WERI-Rb-1 (cell line): ENCODE measurements around the gene IQGAP2.

Experiments used
- DNase-seq: peaks from one replicate; pipeline ENCODE4 v3.0.0-alpha.2; 2020
- H3K27ac ChIP-seq: fragments of 250-450 bp; sonication (Bioruptor Pico); 2 replicates; pipeline ENCODE4 v1.5.1; 2020; ENCODE audit warnings: mild to moderate bottlenecking, moderate library complexity
- H3K27me3 ChIP-seq: fragments of 250-450 bp; sonication (Bioruptor Pico); 2 replicates; pipeline ENCODE4 v1.5.1; 2021; ENCODE audit warnings: mild to moderate bottlenecking, low read depth, moderate library complexity; ENCODE audit not compliant: insufficient read depth, severe bottlenecking
- H3K36me3 ChIP-seq: fragments of 250-450 bp; sonication (Bioruptor Pico); 2 replicates; pipeline ENCODE4 v1.5.1; 2020; ENCODE audit warnings: mild to moderate bottlenecking, moderate library complexity
- H3K4me3 ChIP-seq: 2 replicates; pipeline ENCODE4 v1.5.1; 2011; ENCODE audit warnings: low read depth, mild to moderate bottlenecking, control low read depth, low read length
- H3K9me3 ChIP-seq: fragments of 250-450 bp; sonication (Bioruptor Pico); 2 replicates; pipeline ENCODE4 v1.5.1; 2021; ENCODE audit warnings: mild to moderate bottlenecking, moderate library complexity; ENCODE audit not compliant: severe bottlenecking
- TF ChIP-seq, protein P1 (sequence below): IDR thresholded peaks from 2 replicates; pipeline ENCODE4 v1.5.1; 2011; ENCODE audit warnings: low read depth, mild to moderate bottlenecking, control low read depth, inconsistent platforms, low read length

Gene IQGAP2

DNA sequence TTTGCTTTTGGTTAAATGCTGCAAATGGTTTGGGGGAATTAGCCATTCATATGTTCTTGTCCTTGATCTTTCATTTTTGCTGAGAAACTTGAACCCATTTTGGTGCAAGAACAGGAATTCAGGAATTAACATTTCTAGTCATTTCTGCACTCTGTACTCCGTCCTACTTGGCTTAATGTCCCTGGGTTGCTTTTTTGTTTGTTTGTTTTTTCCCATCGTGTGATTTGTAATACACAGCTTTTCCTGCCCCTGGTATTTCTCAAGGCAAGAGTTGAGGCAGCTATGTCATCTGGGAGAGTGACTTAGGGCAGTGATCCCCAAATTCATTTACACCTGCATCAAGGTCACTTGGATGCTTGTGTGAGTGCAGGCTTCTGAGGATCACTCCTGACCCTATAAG lies 71.3 kb downstream of the IQGAP2 start:
- Histone ChIP-seq H3K4me3 (no peak overlapping the region), H3K36me3 (no peaks in the 10 kb centered on the region), H3K9me3 (no peaks in the 10 kb centered on the region), H3K27me3 (no peaks in the 10 kb centered on the region), H3K27ac (no peak overlapping the region)
- TF ChIP-seq, protein P1, sequence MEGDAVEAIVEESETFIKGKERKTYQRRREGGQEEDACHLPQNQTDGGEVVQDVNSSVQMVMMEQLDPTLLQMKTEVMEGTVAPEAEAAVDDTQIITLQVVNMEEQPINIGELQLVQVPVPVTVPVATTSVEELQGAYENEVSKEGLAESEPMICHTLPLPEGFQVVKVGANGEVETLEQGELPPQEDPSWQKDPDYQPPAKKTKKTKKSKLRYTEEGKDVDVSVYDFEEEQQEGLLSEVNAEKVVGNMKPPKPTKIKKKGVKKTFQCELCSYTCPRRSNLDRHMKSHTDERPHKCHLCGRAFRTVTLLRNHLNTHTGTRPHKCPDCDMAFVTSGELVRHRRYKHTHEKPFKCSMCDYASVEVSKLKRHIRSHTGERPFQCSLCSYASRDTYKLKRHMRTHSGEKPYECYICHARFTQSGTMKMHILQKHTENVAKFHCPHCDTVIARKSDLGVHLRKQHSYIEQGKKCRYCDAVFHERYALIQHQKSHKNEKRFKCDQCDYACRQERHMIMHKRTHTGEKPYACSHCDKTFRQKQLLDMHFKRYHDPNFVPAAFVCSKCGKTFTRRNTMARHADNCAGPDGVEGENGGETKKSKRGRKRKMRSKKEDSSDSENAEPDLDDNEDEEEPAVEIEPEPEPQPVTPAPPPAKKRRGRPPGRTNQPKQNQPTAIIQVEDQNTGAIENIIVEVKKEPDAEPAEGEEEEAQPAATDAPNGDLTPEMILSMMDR: no peak
- DNase-seq: no peak

DNA sequence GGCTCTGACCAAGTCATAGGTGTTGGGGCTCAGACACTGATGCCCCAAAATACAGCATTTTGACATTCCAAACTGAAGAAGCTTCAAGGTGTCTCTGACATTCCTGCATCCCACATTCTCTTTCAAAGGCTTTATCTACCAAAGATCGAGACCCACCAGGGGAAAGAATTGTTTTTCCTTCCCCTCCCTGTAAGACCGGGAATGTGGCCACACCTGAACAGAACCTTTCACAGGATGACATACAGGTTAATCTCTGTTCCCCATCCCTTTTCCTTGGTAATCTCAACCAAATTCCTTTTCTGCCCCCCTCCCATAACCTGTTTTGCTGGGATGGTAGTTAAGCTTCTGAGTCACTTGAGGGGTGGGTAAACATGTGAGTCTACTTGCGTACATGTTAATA lies 72.3 kb downstream of the IQGAP2 start:
- H3K9me3 ChIP-seq: no peaks in the 10 kb centered on the region
- H3K27me3 ChIP-seq: no peaks in the 10 kb centered on the region
- DNase-seq: no peak
- H3K27ac ChIP-seq: no peak overlapping the region
- TF ChIP-seq, protein P1: no peak
- no peaks in the 10 kb centered on the region for H3K36me3 ChIP-seq
- no peak overlapping the region for H3K4me3 ChIP-seq

DNA sequence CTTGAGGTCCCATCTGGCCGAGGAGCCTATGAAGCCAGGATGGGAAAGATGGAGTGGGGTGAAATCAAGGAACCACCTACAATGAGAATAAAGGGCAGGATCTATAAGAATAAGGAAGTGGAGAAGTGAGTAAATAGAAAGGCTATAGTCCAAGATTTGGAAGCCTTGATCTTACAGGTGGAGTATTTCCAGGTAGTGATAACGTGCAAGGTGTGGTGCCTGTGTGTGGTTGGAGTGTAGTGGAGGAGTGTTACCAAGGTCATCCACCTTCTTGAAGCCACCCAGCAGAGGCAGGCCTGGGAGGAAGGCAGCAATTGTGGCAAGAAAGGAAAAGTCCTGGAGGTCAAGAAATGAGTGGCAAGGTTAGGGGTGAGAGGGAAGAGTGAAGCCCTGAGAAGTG lies 72.9 kb downstream of the IQGAP2 start:
- no peak overlapping the region for H3K27ac ChIP-seq
- no peak for DNase-seq
- H3K4me3 ChIP-seq: no peak overlapping the region

DNA sequence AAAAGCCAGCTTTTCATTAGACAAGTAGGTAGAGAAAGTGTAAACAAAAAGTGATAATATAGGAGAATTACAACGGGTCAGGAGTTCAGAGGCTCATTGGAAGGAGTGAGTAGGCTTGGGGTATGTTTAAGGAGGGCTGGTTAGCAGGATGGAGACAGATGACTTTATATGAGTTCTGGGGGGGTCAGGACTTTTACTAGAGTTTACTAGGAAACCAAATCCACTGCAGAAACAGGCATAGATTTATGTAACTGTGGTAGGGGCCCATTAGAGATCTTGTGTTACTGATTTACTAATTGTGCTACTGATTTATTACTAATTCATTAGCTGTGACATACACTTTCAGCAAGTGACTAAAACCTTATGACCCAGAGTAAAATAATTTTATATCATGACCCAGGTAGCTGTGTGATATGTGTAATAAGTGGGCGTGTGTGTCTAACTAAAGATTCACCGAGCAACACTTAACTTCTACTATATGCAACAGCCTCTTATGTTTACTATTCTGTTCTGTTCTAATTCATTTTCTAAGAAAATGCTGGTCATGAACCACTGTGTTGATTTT lies 73.5 kb downstream of the IQGAP2 start:
- Histone ChIP-seq H3K27me3 (no peaks in the 10 kb centered on the region), H3K9me3 (no peaks in the 10 kb centered on the region), H3K4me3 (no peak overlapping the region), H3K27ac (no peak overlapping the region), H3K36me3 (no peaks in the 10 kb centered on the region)
- TF ChIP-seq, protein P1: no peak
- DNase-seq: no peak

More for the DNA sequence above, 72.9 kb downstream of the IQGAP2 start:
- H3K27me3 ChIP-seq: no peaks in the 10 kb centered on the region
- H3K36me3 ChIP-seq: no peaks in the 10 kb centered on the region
- no peaks in the 10 kb centered on the region for H3K9me3 ChIP-seq
- TF ChIP-seq, protein P1: no peak

DNA sequence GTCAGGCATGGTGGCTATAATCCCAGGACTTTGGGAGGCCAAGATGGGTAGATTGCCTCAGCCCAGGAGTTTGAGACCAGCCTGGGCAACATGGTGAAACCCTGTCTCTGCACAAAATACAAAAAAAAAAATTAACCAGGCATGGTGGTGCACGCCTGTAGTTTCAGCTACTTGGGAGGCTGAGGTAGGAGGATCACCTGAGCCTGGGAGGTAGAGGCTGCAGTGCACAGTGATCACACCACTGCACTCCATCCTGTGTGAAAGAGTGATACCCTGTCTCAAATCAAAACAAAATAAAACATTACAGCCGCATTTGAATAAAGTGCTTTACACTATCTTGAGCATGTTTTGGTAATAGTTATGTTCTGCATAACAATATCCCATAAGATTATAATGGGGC lies 74.0 kb downstream of the IQGAP2 start:
- no peaks in the 10 kb centered on the region for H3K36me3 ChIP-seq
- no peaks in the 10 kb centered on the region for H3K27me3 ChIP-seq
- H3K4me3 ChIP-seq: no peak overlapping the region
- no peaks in the 10 kb centered on the region for H3K9me3 ChIP-seq
- no peak overlapping the region for H3K27ac ChIP-seq
- no peak for DNase-seq
- TF ChIP-seq, protein P1: no peak

DNA sequence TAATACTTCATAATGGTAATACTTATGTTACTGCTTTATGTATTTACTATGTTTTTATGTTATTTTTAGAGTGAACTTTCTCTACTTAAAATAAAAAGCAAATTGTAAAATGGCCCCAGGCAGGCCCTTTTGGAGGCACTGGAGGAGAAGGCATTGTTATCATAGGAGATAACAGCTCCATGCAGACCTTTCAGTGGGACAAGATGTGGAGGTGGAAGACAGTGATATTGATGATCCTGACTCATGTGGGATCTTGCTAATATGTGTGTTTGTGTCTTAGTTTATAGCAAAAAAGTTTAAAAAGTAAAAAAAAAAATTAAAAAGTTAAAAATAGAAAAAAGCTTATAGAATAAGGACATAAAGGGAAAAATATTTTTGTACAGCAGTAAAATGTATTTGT lies 74.5 kb downstream of the IQGAP2 start:
- TF ChIP-seq, protein P1: no peak
- Histone ChIP-seq H3K4me3 (no peak overlapping the region), H3K27ac (no peak overlapping the region), H3K27me3 (no peaks in the 10 kb centered on the region), H3K9me3 (no peaks in the 10 kb centered on the region), H3K36me3 (no peaks in the 10 kb centered on the region)
- no peak for DNase-seq
